ENCODE data around the gene DIRAS2.

DNA sequence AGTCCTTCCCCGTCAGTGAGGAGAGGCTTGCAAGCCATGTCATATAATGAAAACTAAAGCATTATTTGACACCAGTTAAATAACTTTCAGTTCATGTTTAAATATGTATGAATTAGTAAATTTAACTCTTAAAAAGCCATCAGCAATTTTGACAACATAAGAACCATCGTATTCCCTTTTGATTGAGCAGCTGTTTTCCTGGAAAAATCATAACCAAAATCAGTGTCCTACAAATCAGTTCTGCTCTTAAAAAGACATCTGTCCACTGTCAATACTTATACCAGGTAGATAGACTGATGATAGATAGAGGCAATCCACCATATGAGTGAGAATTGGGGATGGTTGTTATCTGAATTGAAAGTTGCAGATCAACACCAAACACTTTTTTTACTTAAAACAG lies 2.3 kb downstream of the DIRAS2 start:
- TF ChIP-seq POLR2A (IDR thresholded peaks at IDR 0.05; ENCODE audit: low read length) (no peak), GATA1 (IDR thresholded peaks at IDR 0.05; ENCODE audit: low read depth, low read length) (no peak)

Measured in erythroblast (primary cell).